Loucy (cell line): ENCODE measurements around the gene CTBP2.

Experiments used
- EZH2phosphoT487 ChIP-seq: fragments of 200-600 bp; IDR thresholded peaks from 2 replicates; pipeline ENCODE4 v1.6.1; 2018; ENCODE audit warnings: antibody characterized with exemption, mild to moderate bottlenecking, moderate library complexity, borderline replicate concordance
- TF ChIP-seq, protein P1 (sequence below): fragments of 200-600 bp; sonication (generic); conservative IDR thresholded peaks from 2 replicates; pipeline ENCODE4 v1.5.1; 2014; ENCODE audit warnings: mild to moderate bottlenecking, antibody characterized with exemption, low read length

DNA sequence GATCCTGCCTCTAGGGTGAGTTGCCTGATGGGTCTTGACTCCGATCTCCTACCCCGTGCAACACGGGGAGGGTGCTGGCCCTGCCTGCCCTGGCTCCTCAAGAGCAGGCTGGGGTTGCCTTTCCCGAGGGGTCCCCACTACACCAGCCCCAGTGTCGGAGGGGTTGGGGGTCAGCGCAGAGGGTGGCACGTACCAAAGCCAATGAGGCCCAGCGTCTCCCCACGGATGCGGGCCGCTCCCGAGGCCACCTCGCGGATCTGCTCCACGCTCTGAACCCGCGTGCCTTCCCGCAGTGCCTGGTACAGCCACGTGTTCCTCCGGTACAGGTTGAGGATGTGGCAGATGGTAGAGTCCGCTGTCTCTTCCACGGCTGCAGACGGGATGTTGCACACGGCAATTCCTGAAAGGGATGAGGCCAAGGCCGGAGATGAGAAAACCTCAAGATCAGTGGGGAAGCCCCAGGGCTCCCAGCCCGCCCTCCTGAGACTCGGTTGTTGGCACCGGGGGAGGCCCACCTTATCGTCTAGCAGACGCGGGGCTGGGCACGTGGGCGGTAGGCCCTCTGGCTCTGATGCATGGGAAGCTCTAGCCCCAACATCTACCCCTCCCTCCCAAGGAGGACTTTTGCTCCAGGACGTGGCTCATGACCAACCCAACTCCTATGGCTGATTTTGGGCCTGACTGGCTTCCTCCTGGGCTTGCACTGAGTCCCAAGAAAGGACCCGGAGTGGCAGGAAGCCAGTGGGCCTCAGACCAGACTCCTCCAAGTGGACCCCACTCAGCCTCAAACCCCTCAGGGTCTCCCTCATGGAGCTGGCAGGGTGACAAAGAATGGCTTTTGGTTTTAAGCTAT, 162.4 kb downstream of the CTBP2 start:
- TF ChIP-seq, protein P1, sequence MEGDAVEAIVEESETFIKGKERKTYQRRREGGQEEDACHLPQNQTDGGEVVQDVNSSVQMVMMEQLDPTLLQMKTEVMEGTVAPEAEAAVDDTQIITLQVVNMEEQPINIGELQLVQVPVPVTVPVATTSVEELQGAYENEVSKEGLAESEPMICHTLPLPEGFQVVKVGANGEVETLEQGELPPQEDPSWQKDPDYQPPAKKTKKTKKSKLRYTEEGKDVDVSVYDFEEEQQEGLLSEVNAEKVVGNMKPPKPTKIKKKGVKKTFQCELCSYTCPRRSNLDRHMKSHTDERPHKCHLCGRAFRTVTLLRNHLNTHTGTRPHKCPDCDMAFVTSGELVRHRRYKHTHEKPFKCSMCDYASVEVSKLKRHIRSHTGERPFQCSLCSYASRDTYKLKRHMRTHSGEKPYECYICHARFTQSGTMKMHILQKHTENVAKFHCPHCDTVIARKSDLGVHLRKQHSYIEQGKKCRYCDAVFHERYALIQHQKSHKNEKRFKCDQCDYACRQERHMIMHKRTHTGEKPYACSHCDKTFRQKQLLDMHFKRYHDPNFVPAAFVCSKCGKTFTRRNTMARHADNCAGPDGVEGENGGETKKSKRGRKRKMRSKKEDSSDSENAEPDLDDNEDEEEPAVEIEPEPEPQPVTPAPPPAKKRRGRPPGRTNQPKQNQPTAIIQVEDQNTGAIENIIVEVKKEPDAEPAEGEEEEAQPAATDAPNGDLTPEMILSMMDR = no peak
- no peak for TF ChIP-seq EZH2phosphoT487
